ENCODE measurements around the gene FGF12.

Gene FGF12

GRCh38 chr3:192737506-192737905 is 10.2 kb upstream of the FGF12 start:
- Histone ChIP-seq H3K9me3 (ENCODE audit: severe bottlenecking) (no peaks in the 10 kb centered on the region), H3K36me3 (ENCODE audit: low read depth) (no peaks in the 10 kb centered on the region), H3K4me3 (ENCODE audit: severe bottlenecking) (no peak overlapping the region), H3K27ac (ENCODE audit: poor library complexity, severe bottlenecking) (no peak overlapping the region), H3K27me3 (ENCODE audit: insufficient read depth, poor library complexity, severe bottlenecking) (no peaks in the 10 kb centered on the region), H3K4me1 (ENCODE audit: insufficient read depth, poor library complexity, severe bottlenecking) (no peaks in the 10 kb centered on the region)
- no peak for DNase-seq (ENCODE audit: low spot score)
- ATAC-seq (ENCODE audit: low read depth) = no peak
- TF ChIP-seq, protein P1, sequence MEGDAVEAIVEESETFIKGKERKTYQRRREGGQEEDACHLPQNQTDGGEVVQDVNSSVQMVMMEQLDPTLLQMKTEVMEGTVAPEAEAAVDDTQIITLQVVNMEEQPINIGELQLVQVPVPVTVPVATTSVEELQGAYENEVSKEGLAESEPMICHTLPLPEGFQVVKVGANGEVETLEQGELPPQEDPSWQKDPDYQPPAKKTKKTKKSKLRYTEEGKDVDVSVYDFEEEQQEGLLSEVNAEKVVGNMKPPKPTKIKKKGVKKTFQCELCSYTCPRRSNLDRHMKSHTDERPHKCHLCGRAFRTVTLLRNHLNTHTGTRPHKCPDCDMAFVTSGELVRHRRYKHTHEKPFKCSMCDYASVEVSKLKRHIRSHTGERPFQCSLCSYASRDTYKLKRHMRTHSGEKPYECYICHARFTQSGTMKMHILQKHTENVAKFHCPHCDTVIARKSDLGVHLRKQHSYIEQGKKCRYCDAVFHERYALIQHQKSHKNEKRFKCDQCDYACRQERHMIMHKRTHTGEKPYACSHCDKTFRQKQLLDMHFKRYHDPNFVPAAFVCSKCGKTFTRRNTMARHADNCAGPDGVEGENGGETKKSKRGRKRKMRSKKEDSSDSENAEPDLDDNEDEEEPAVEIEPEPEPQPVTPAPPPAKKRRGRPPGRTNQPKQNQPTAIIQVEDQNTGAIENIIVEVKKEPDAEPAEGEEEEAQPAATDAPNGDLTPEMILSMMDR (IDR thresholded peaks at IDR 0.05; ENCODE audit: poor library complexity, severe bottlenecking) = no peak

DNA sequence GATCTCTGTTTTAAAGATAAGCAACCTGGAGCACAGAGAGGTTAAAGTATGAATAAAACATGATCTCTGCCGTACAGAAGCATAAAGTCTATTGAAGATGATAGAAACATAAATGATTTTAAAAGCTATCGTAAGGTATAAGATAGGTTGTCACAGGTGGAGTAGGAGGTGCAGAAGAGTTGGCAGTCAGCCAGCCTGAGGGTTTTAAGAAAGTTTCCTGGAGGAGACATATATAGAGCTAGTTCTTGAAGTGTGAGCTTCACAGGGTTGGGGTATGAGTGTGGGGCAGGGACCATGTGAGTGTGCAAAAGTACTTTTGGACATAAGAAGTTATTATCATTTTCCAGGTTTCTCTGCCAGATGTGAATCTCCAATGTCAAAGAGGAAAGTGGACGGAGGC is 3.9 kb upstream of the FGF12 start:
- Histone ChIP-seq H3K27ac (ENCODE audit: poor library complexity, severe bottlenecking) (no peak overlapping the region), H3K4me3 (ENCODE audit: severe bottlenecking) (no peak overlapping the region), H3K27me3 (ENCODE audit: insufficient read depth, poor library complexity, severe bottlenecking) (peaks cover 8% of the 10 kb centered on the region), H3K9me3 (ENCODE audit: severe bottlenecking) (no peaks in the 10 kb centered on the region), H3K36me3 (ENCODE audit: low read depth) (no peaks in the 10 kb centered on the region), H3K4me1 (ENCODE audit: insufficient read depth, poor library complexity, severe bottlenecking) (no peaks in the 10 kb centered on the region)
- no peak for ATAC-seq (ENCODE audit: low read depth)
- DNase-seq (ENCODE audit: low spot score) = no peak
- TF ChIP-seq, protein P1 (IDR thresholded peaks at IDR 0.05; ENCODE audit: poor library complexity, severe bottlenecking) = no peak

DNA sequence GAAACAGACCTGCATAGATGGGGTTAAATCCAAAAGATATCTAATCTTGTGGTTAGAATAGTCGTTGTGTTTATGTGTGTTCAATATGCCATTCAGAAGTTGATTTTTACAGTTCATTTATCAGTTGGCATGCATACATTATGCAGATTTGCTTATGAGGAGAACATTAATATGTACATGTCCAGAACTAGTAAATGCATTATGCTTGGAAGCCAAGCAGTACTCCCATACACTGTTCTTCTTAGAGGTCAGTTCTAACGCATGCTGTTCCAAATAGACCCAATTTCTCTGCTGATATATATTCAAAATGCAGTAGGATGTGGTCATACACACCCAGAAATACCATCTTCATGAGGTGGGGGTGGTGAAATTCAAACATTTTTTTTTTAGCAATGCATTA is 956 bp downstream of the FGF12 start:
- no peak overlapping the region for H3K4me3 ChIP-seq (ENCODE audit: severe bottlenecking)
- no peak overlapping the region for H3K27ac ChIP-seq (ENCODE audit: poor library complexity, severe bottlenecking)
- H3K4me1 ChIP-seq (ENCODE audit: insufficient read depth, poor library complexity, severe bottlenecking) = no peaks in the 10 kb centered on the region
- no peak for ATAC-seq (ENCODE audit: low read depth)
- no peaks in the 10 kb centered on the region for H3K9me3 ChIP-seq (ENCODE audit: severe bottlenecking)
- H3K36me3 ChIP-seq (ENCODE audit: low read depth) = no peaks in the 10 kb centered on the region
- DNase-seq (ENCODE audit: low spot score) = no peak
- peaks cover 9% of the 10 kb centered on the region for H3K27me3 ChIP-seq (ENCODE audit: insufficient read depth, poor library complexity, severe bottlenecking)
- TF ChIP-seq, protein P1 (IDR thresholded peaks at IDR 0.05; ENCODE audit: poor library complexity, severe bottlenecking) = no peak

GRCh38 chr3:192719964-192720363 is 7.4 kb downstream of the FGF12 start:
- H3K9me3 ChIP-seq (ENCODE audit: severe bottlenecking) = no peaks in the 10 kb centered on the region
- ATAC-seq (ENCODE audit: low read depth) (no peak), DNase-seq (ENCODE audit: low spot score) (no peak)

GRCh38 chr3:192718156-192718555 is 9.2 kb downstream of the FGF12 start:
- Histone ChIP-seq H3K9me3 (ENCODE audit: severe bottlenecking) (no peaks in the 10 kb centered on the region), H3K27me3 (ENCODE audit: insufficient read depth, poor library complexity, severe bottlenecking) (peaks cover 4% of the 10 kb centered on the region), H3K27ac (ENCODE audit: poor library complexity, severe bottlenecking) (no peak overlapping the region), H3K36me3 (ENCODE audit: low read depth) (no peaks in the 10 kb centered on the region), H3K4me3 (ENCODE audit: severe bottlenecking) (no peak overlapping the region), H3K4me1 (ENCODE audit: insufficient read depth, poor library complexity, severe bottlenecking) (no peaks in the 10 kb centered on the region)
- ATAC-seq (ENCODE audit: low read depth) (no peak), DNase-seq (ENCODE audit: low spot score) (no peak)
- TF ChIP-seq, protein P1 (IDR thresholded peaks at IDR 0.05; ENCODE audit: poor library complexity, severe bottlenecking) = no peak

More at GRCh38 chr3:192719964-192720363, 7.4 kb downstream of the FGF12 start:
- TF ChIP-seq, protein P1 (IDR thresholded peaks at IDR 0.05; ENCODE audit: poor library complexity, severe bottlenecking) = no peak
- Histone ChIP-seq H3K36me3 (ENCODE audit: low read depth) (no peaks in the 10 kb centered on the region), H3K27me3 (ENCODE audit: insufficient read depth, poor library complexity, severe bottlenecking) (peaks cover 4% of the 10 kb centered on the region), H3K27ac (ENCODE audit: poor library complexity, severe bottlenecking) (no peak overlapping the region), H3K4me3 (ENCODE audit: severe bottlenecking) (no peak overlapping the region), H3K4me1 (ENCODE audit: insufficient read depth, poor library complexity, severe bottlenecking) (no peaks in the 10 kb centered on the region)
